Psoas muscle (tissue), 8 donors: ENCODE results near the gene INPP5J. TPM values are rescaled to one million over a fixed set of nuclear protein-coding genes. Genes with fewer than 3 reads are reported as not detected.
"Not testable (repeated sequence)": the region's sequence is repeated elsewhere in the genome, so short reads cannot be mapped to it uniquely, and the experiment has no call there.

Experiments used
- ATAC-seq, 4 donors: fragments of 200-7000 bp; cut with Tn5 transposase; one replicate each; pipeline ENCODE4 v1.9.1; 2020; ENCODE audit warnings: moderate library complexity in 3 of 4, mild to moderate bottlenecking in 2 of 4
- DNase-seq, 2 donors: peaks; one replicate each; pipeline ENCODE4 v3.0.0-alpha.2; 2020
- H3K27ac ChIP-seq: fragments of 200-600 bp; one replicate; pipeline ENCODE4 v1.8.0; 2022
- H3K27me3 ChIP-seq, 3 donors: fragments of 200-600 bp in 1 of 3; one replicate each; pipeline versions ENCODE4 v1.6.1 to v1.8.0; 2013 to 2022; ENCODE audit warnings: low read length in 2 of 3, mild to moderate bottlenecking in 2 of 3, moderate library complexity in 1 of 3; ENCODE audit not compliant: insufficient read depth in 3 of 3
- H3K36me3 ChIP-seq, 2 donors: fragments of 200-600 bp in 1 of 2; one replicate each; pipeline versions ENCODE4 v1.6.1 to v1.8.0; 2013 to 2022; ENCODE audit warnings: low read depth in 1 of 2, mild to moderate bottlenecking in 1 of 2, moderate library complexity in 1 of 2; ENCODE audit not compliant: insufficient read depth in 1 of 2
- H3K4me1 ChIP-seq: fragments of 200-600 bp; one replicate; pipeline ENCODE4 v1.8.0; 2022
- H3K4me3 ChIP-seq: fragments of 200-600 bp; one replicate; pipeline ENCODE4 v1.8.0; 2022; ENCODE audit warnings: mild to moderate bottlenecking
- H3K9me3 ChIP-seq: fragments of 200-600 bp; one replicate; pipeline ENCODE4 v1.8.0; 2022
- WGBS, 3 donors: extraction: QIAGEN DNeasy Blood & Tissue Kit; methylation state at CpG; one replicate each; pipeline versions ENCODE4 v1.1.6 to v1.1.7; 2013; 5-methylcytosine and 5-hydroxymethylcytosine counted together
- intact Hi-C, 2 donors: fragments of 100-400 bp; cut with DNase I; formaldehyde crosslinking; loops; one replicate each; pipeline versions ENCODE4 v1.11.0 to v1.14.2; 2022
- long read RNA-seq, 2 donors: library from polyadenylated mRNA; unstranded; transcript quantifications; one replicate each; pipeline ENCODE4 v2.0.0, GENCODE V29; 2021
- polyA plus RNA-seq, 3 donors: library from polyadenylated mRNA; stranded (reverse); fragments of 200-250 nt; gene quantifications; one replicate each; pipeline ENCODE4 v1.2.3, GENCODE V29; 2013
- total RNA-seq, 4 donors: library from RNA; stranded (reverse); fragmentation: NEBNext Ultra II Directional in 2 of 4; extraction: Animal tissue kit (Norgen Biotek cat#: 25700) in 2 of 4; gene quantifications; one replicate each; pipeline versions ENCODE4 v1.2.1 to v1.2.4, GENCODE V29; 2021 to 2023
- TF ChIP-seq, protein P1 (sequence below): fragments of 200-600 bp; IDR thresholded peaks from one replicate; pipeline ENCODE4 v1.8.0; 2022; ENCODE audit warnings: antibody characterized with exemption
- donor health status: healthy with polysubstance abuse.
- donor health status: DM: no; HTN: no; CAD: no; lungs with moderate emphysema.
- donor health status: Bipolar disorder and iron deficiency.
- donor health status: healthy.
- donor health status: DM: yes; HTN: yes; CAD: no.
- donor health status: DM: no; HTN: no; CAD: no.
- donor health status: DM: no; HTN: no; CAD: no.
- donor health status: DM: yes; HTN: yes; CAD: no.

The INPP5J gene, protein sequence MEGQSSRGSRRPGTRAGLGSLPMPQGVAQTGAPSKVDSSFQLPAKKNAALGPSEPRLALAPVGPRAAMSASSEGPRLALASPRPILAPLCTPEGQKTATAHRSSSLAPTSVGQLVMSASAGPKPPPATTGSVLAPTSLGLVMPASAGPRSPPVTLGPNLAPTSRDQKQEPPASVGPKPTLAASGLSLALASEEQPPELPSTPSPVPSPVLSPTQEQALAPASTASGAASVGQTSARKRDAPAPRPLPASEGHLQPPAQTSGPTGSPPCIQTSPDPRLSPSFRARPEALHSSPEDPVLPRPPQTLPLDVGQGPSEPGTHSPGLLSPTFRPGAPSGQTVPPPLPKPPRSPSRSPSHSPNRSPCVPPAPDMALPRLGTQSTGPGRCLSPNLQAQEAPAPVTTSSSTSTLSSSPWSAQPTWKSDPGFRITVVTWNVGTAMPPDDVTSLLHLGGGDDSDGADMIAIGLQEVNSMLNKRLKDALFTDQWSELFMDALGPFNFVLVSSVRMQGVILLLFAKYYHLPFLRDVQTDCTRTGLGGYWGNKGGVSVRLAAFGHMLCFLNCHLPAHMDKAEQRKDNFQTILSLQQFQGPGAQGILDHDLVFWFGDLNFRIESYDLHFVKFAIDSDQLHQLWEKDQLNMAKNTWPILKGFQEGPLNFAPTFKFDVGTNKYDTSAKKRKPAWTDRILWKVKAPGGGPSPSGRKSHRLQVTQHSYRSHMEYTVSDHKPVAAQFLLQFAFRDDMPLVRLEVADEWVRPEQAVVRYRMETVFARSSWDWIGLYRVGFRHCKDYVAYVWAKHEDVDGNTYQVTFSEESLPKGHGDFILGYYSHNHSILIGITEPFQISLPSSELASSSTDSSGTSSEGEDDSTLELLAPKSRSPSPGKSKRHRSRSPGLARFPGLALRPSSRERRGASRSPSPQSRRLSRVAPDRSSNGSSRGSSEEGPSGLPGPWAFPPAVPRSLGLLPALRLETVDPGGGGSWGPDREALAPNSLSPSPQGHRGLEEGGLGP
- 1 to 10 TPM; 1.3 to 4.4 (median 2.5) TPM for total RNA-seq
- polyA plus RNA-seq: under 1 TPM; 0.14 to 0.65 (median 0.36) TPM
- long read RNA-seq, donor 1, partial matches to known transcripts: 2 of 2 reads
- long read RNA-seq, donor 1, other reads (novel, unspliced or antisense): 0 of 2 reads
- long read RNA-seq, donor 2, partial matches to known transcripts: 6 of 7 reads
- long read RNA-seq, donor 2, other reads (novel, unspliced or antisense): 0 of 7 reads

GRCh38 chr22:31122532-31123291 is at the start of gene INPP5J:
TSS of gene INPP5J (plus strand) at chr22:31122966. CDS start at chr22:31123015, 49 bp downstream.
- intact Hi-C loops: no loop called here
- Histone ChIP-seq H3K9me3 (no peaks in the 10 kb centered on the region), H3K27ac (peak within 1 kb of the TSS; percentile 50), H3K36me3 (no peaks in the 10 kb centered on the region), H3K4me1 (peaks cover 24% of the 10 kb centered on the region), H3K4me3 (peak within 1 kb of the TSS; percentile 63), H3K27me3 (no peaks in the 10 kb centered on the region)
- peak in 1 of 2 donors; percentile 40 for DNase-seq
- WGBS, 3 donors: 11 to 19% (median 17%) methylated on average over 10 of the region's 10 CpGs
- ATAC-seq: peak; percentile 66 to 83 (median 69)
- TF ChIP-seq, protein P1, sequence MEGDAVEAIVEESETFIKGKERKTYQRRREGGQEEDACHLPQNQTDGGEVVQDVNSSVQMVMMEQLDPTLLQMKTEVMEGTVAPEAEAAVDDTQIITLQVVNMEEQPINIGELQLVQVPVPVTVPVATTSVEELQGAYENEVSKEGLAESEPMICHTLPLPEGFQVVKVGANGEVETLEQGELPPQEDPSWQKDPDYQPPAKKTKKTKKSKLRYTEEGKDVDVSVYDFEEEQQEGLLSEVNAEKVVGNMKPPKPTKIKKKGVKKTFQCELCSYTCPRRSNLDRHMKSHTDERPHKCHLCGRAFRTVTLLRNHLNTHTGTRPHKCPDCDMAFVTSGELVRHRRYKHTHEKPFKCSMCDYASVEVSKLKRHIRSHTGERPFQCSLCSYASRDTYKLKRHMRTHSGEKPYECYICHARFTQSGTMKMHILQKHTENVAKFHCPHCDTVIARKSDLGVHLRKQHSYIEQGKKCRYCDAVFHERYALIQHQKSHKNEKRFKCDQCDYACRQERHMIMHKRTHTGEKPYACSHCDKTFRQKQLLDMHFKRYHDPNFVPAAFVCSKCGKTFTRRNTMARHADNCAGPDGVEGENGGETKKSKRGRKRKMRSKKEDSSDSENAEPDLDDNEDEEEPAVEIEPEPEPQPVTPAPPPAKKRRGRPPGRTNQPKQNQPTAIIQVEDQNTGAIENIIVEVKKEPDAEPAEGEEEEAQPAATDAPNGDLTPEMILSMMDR: no peak

- ATAC-seq, H3K27ac ChIP-seq, intact Hi-C loops, DNase-seq, H3K36me3 ChIP-seq, H3K9me3 ChIP-seq, H3K27me3 ChIP-seq, H3K4me1 ChIP-seq, H3K4me3 ChIP-seq: not testable (repeated sequence)
- WGBS, 3 donors: 76 to 79% (median 77%) methylated on average over 9 of the region's 9 CpGs
These were observed 49.6 kb upstream of the INPP5J start for GRCh38 chr22:31073125-31073524.

GRCh38 chr22:31073545-31074145 is 49.1 kb upstream of the INPP5J start:
- DNase-seq, H3K27ac ChIP-seq, H3K36me3 ChIP-seq, H3K4me3 ChIP-seq, H3K4me1 ChIP-seq, H3K27me3 ChIP-seq, intact Hi-C loops, ATAC-seq, H3K9me3 ChIP-seq: not testable (repeated sequence)
- 57 to 74% (median 58%) methylated on average over 5 of the region's 5 CpGs for WGBS, 3 donors

- intact Hi-C loops: no loop called here
- TF ChIP-seq, protein P1: no peak
- WGBS, 3 donors: 28 to 39% (median 30%) methylated on average over 14 to 15 of the region's 15 CpGs
- Histone ChIP-seq H3K36me3 (no peaks in the 10 kb centered on the region), H3K4me1 (no peaks in the 10 kb centered on the region), H3K27me3 (no peaks in the 10 kb centered on the region), H3K4me3 (no peak overlapping the region), H3K27ac (peak overlapping the region; percentile 61), H3K9me3 (no peaks in the 10 kb centered on the region)
- peak; percentile 43 to 70 (median 60) for ATAC-seq
- DNase-seq: peak; percentile 86 to 94
These were observed 46.8 kb upstream of the INPP5J start for GRCh38 chr22:31075961-31076360.

DNA sequence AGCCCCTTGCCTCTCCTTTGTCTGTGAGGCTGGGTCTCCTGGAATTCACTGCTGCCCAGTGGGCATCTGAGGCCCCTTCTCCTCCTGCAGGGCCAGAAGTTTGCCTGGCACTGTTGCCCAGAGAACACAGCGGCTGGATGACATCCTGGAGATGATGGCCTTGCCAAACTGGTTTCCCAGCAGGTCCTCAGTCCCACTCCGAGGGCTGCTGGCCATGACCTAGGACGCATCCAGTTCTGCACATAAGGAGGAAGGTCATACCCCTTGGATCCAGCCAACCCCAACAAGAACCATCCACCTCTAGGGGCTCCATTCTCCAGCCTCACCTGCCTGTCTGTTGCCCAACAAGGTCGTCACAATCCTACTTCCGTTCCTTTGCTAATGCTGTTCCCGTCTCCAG is 45.1 kb upstream of the INPP5J start:
- Histone ChIP-seq H3K4me1 (peaks cover 11% of the 10 kb centered on the region), H3K27me3 (no peaks in the 10 kb centered on the region), H3K36me3 (no peaks in the 10 kb centered on the region), H3K27ac (no peak overlapping the region), H3K4me3 (no peak overlapping the region), H3K9me3 (no peaks in the 10 kb centered on the region)
- DNase-seq (no peak), ATAC-seq (no peak)
- WGBS, 3 donors: 92 to 97% (median 95%) methylated on average over 6 of the region's 6 CpGs
- TF ChIP-seq, protein P1: no peak
- intact Hi-C loops: no loop called here

GRCh38 chr22:31078389-31078788 is 44.4 kb upstream of the INPP5J start:
- 73 to 96% (median 87%) methylated on average over 2 of the region's 2 CpGs for WGBS, 3 donors
- ATAC-seq, H3K27ac ChIP-seq, H3K9me3 ChIP-seq, intact Hi-C loops, DNase-seq, H3K27me3 ChIP-seq, H3K4me3 ChIP-seq, H3K36me3 ChIP-seq: not testable (repeated sequence)
- H3K4me1 ChIP-seq: peaks cover 18% of the 10 kb centered on the region
